MM.1S (cell line): Measurements from ENCODE around the gene RNASE13.
A peak's percentile ranks its signal among the peaks of the same experiment; 100 is the strongest.

ENCODE experiments used
- DNase-seq: peaks from one replicate; pipeline ENCODE4 v3.0.0-alpha.2; 2015
- H2AFZ ChIP-seq: fragments of 300-600 bp; sonication (generic); 2 replicates; pipeline ENCODE4 v1.6.0; 2016; ENCODE audit warnings: antibody characterized with exemption, low read length
- H3F3A ChIP-seq: fragments of 300-600 bp; sonication (generic); 2 replicates; pipeline ENCODE4 v1.6.1; 2016; ENCODE audit warnings: mild to moderate bottlenecking, antibody characterized with exemption, low read length, moderate library complexity, mixed read lengths; ENCODE audit not compliant: insufficient read depth
- H3K27ac ChIP-seq: fragments of 300-600 bp; sonication (generic); 2 replicates; pipeline ENCODE4 v1.5.1; 2016; ENCODE audit warnings: mild to moderate bottlenecking, low read length
- H3K27me3 ChIP-seq: fragments of 300-600 bp; sonication (generic); replicated peaks from 2 replicates; pipeline ENCODE4 v1.6.0; 2016; ENCODE audit warnings: low read length; ENCODE audit not compliant: insufficient read depth
- H3K36me3 ChIP-seq: fragments of 300-600 bp; sonication (generic); replicated peaks from 2 replicates; pipeline ENCODE4 v1.6.1; 2016; ENCODE audit warnings: mild to moderate bottlenecking, low read length, mixed read lengths; ENCODE audit not compliant: insufficient read depth
- H3K4me1 ChIP-seq: fragments of 300-600 bp; sonication (generic); 2 replicates; pipeline ENCODE4 v1.6.1; 2016; ENCODE audit warnings: low read length, mixed read lengths
- H3K4me2 ChIP-seq: fragments of 300-600 bp; sonication (generic); 2 replicates; pipeline ENCODE4 v1.6.0; 2016; ENCODE audit warnings: low read depth, low read length
- H3K4me3 ChIP-seq: fragments of 300-600 bp; sonication (generic); 2 replicates; pipeline ENCODE4 v1.5.1; 2016; ENCODE audit warnings: low read length, mixed read lengths
- H3K79me2 ChIP-seq: fragments of 300-600 bp; sonication (generic); 2 replicates; pipeline ENCODE4 v1.6.1; 2016; ENCODE audit warnings: mixed run types, low read length, mixed read lengths
- H3K9ac ChIP-seq: fragments of 300-600 bp; sonication (generic); 2 replicates; pipeline ENCODE4 v1.6.1; 2016; ENCODE audit warnings: low read length, mixed read lengths
- H3K9me2 ChIP-seq: fragments of 300-600 bp; sonication (generic); replicated peaks from 2 replicates; pipeline ENCODE4 v1.6.1; 2016; ENCODE audit warnings: mild to moderate bottlenecking, low read length, mixed read lengths; ENCODE audit not compliant: insufficient read depth
- H3K9me3 ChIP-seq: fragments of 300-600 bp; sonication (generic); replicated peaks from 2 replicates; pipeline ENCODE4 v1.6.1; 2016; ENCODE audit warnings: mild to moderate bottlenecking, low read length, mixed read lengths; ENCODE audit not compliant: insufficient read depth
- H4K20me1 ChIP-seq: fragments of 300-600 bp; sonication (generic); 2 replicates; pipeline ENCODE4 v1.6.1; 2016; ENCODE audit warnings: mild to moderate bottlenecking, low read length, moderate library complexity, mixed read lengths; ENCODE audit not compliant: insufficient read depth
- CTCF ChIP-seq: fragments of 300-600 bp; sonication (generic); IDR thresholded peaks from 2 replicates; pipeline ENCODE4 v1.5.1; 2016; ENCODE audit warnings: antibody characterized with exemption, low read length, mixed read lengths
- EZH2 ChIP-seq: fragments of 300-600 bp; sonication (generic); optimal IDR thresholded peaks from 2 replicates; pipeline ENCODE3; 2017; ENCODE audit warnings: low read depth, mild to moderate bottlenecking, antibody characterized with exemption, low read length, mixed read lengths
- EZH2phosphoT487 ChIP-seq: fragments of 300-600 bp; sonication (generic); IDR thresholded peaks from 2 replicates; pipeline ENCODE4 v1.6.1; 2018; ENCODE audit warnings: antibody characterized with exemption, low read length

The RNASE13 gene

GRCh38 chr14:21039585-21040369, 5.2 kb upstream of the RNASE13 start:
- Histone ChIP-seq H3K4me2 (no peak overlapping the region), H3F3A (no peaks in the 10 kb centered on the region), H3K4me3 (no peak overlapping the region), H4K20me1 (no peaks in the 10 kb centered on the region), H3K36me3 (no peaks in the 10 kb centered on the region), H3K9ac (no peak overlapping the region), H3K79me2 (no peaks in the 10 kb centered on the region), H3K9me2 (no peaks in the 10 kb centered on the region), H3K4me1 (no peaks in the 10 kb centered on the region), H3K27ac (no peak overlapping the region), H3K9me3 (no peaks in the 10 kb centered on the region), H2AFZ (no peak overlapping the region), H3K27me3 (no peaks in the 10 kb centered on the region)
- peak; percentile 27 for DNase-seq
- TF ChIP-seq CTCF (peak; percentile 42), EZH2phosphoT487 (no peak), EZH2 (no peak)

- no peaks in the 10 kb centered on the region for H3K9me2 ChIP-seq
- no peaks in the 10 kb centered on the region for H3F3A ChIP-seq
- no peaks in the 10 kb centered on the region for H3K27me3 ChIP-seq
- H3K4me3 ChIP-seq, result no peak overlapping the region
- DNase-seq, result no peak
- no peaks in the 10 kb centered on the region for H4K20me1 ChIP-seq
- H3K9ac ChIP-seq, result no peak overlapping the region
- no peak overlapping the region for H2AFZ ChIP-seq
- H3K27ac ChIP-seq, result no peak overlapping the region
- no peaks in the 10 kb centered on the region for H3K79me2 ChIP-seq
- H3K36me3 ChIP-seq, result no peaks in the 10 kb centered on the region
- no peaks in the 10 kb centered on the region for H3K9me3 ChIP-seq
- no peak overlapping the region for H3K4me2 ChIP-seq
- H3K4me1 ChIP-seq, result no peaks in the 10 kb centered on the region
- TF ChIP-seq EZH2 (no peak), CTCF (no peak), EZH2phosphoT487 (no peak)
Observed at GRCh38 chr14:21038441-21039422, 4.1 kb upstream of the RNASE13 start.

GRCh38 chr14:21037156-21037555, 2.5 kb upstream of the RNASE13 start:
- no peak overlapping the region for H2AFZ ChIP-seq
- H3K27ac ChIP-seq, result no peak overlapping the region
- no peaks in the 10 kb centered on the region for H3K4me1 ChIP-seq
- H3K27me3 ChIP-seq, result no peaks in the 10 kb centered on the region
- H3F3A ChIP-seq, result no peaks in the 10 kb centered on the region
- H3K4me3 ChIP-seq, result no peak overlapping the region
- TF ChIP-seq CTCF, result no peak
- no peak for TF ChIP-seq EZH2
- no peak for TF ChIP-seq EZH2phosphoT487
- H3K36me3 ChIP-seq, result no peaks in the 10 kb centered on the region
- DNase-seq, result no peak
- H3K9me3 ChIP-seq, result no peaks in the 10 kb centered on the region
- H3K9ac ChIP-seq, result no peak overlapping the region
- no peaks in the 10 kb centered on the region for H4K20me1 ChIP-seq
- no peaks in the 10 kb centered on the region for H3K9me2 ChIP-seq
- H3K4me2 ChIP-seq, result no peak overlapping the region
- no peaks in the 10 kb centered on the region for H3K79me2 ChIP-seq
